GM12874 (cell line): ENCODE measurements around the gene CACNG5.

Source experiments
- TF ChIP-seq, protein P1 (sequence below): IDR thresholded peaks from 2 replicates; pipeline ENCODE4 v1.5.1; 2011; ENCODE audit warnings: low read depth, mild to moderate bottlenecking, control low read depth, low read length, moderate library complexity; ENCODE audit not compliant: insufficient read depth

CACNG5 gene

DNA sequence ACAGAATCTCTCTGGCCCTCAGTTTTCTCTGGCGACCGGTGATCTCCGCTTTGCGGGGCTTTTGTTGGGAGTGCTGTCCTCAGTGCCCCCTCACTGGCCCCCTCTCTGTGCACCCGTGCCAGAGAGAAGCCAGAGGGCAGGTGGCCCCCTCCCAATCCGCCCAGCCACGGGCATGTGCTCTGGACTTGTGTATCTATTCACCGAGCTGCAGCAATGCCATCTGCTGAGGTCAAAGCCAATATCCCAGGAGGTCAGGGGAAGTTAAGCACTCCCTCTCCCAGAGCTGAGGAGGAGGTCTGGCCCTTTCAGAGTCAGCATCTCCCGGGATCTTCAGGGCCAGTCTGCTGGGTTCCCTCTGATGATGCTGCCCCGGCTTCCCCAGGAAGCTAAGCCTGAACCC, 5.1 kb downstream of the CACNG5 start:
- TF ChIP-seq, protein P1, sequence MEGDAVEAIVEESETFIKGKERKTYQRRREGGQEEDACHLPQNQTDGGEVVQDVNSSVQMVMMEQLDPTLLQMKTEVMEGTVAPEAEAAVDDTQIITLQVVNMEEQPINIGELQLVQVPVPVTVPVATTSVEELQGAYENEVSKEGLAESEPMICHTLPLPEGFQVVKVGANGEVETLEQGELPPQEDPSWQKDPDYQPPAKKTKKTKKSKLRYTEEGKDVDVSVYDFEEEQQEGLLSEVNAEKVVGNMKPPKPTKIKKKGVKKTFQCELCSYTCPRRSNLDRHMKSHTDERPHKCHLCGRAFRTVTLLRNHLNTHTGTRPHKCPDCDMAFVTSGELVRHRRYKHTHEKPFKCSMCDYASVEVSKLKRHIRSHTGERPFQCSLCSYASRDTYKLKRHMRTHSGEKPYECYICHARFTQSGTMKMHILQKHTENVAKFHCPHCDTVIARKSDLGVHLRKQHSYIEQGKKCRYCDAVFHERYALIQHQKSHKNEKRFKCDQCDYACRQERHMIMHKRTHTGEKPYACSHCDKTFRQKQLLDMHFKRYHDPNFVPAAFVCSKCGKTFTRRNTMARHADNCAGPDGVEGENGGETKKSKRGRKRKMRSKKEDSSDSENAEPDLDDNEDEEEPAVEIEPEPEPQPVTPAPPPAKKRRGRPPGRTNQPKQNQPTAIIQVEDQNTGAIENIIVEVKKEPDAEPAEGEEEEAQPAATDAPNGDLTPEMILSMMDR, result no peak

DNA sequence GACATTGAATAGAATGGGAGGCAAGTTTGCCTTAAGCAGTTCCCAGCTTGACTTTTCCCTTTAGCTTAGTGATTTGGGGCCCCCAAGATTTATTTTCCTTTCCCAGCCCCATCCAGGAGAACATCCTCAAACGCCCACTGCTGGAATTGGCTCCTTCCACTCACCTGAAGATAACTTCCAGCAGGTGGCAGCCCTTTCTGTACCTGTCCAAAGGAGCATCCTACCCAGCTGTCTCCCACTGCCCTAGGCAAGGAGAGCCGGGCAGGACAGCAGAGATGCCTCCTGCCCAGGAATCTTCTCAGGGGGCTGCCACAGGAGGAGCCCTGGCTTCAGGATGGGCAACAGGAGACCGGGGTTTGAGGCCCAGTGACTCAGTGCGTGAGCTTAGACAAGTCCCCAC, 6.4 kb downstream of the CACNG5 start:
- TF ChIP-seq, protein P1, result no peak

DNA sequence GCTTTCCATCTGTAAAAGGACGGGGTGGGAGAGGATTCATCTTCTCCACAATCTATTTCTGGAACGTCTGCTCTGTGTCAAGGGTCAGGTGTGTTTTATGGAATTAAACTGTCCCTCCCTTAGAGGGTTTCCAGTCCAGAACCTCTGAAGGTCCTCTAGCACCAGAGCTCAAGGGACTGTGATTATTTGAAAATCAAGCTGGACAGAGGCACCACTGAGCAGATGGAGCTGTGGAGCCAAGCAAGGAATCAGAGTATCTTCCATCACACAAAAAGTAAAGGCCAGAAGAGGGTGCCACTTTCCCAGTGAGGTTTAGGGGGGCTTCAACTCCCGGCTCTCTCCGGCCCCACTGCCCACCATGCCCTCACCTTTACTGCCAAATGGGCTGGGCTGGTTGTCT, 6.8 kb downstream of the CACNG5 start:
- TF ChIP-seq, protein P1, result no peak

DNA sequence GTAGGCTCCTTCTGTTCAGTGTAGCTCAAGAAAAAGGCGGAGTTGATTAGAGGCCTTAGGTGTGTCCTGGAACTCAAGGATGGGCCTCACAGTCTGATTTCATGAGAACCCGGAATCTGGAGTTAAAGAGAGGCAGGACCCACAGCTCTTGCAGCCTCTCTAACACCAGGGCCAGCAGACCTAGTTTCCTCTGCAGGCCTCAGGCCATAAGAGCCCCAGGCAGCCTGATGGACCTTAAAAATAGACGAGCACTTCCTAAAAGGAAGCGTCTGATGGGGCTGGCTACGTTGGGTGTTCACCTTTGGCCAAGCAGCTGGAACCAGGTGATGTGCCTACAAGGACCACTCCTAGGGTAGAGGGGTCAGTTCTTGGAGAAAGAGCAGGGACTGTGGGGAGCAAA, 7.6 kb downstream of the CACNG5 start:
- TF ChIP-seq, protein P1, result no peak

DNA sequence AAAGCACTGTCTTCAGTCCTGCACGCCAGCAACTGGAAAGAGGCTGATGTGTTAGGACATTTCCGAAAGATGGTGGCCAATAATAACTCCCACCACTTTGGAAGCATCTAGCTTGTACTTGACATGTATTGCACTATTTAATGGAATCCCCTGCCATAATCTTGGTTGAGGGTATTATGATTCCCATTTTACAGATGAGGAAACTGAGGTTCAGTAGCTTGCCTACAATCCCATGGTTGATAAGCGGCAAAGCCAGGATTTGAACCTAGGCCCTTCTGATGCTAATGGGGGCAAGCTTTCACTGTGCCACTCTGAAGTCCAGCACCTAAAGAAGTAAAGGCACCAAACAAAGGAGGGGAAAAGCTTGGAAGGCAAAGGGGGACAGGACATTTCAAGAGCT, 8.0 kb downstream of the CACNG5 start:
- TF ChIP-seq, protein P1, result no peak

DNA sequence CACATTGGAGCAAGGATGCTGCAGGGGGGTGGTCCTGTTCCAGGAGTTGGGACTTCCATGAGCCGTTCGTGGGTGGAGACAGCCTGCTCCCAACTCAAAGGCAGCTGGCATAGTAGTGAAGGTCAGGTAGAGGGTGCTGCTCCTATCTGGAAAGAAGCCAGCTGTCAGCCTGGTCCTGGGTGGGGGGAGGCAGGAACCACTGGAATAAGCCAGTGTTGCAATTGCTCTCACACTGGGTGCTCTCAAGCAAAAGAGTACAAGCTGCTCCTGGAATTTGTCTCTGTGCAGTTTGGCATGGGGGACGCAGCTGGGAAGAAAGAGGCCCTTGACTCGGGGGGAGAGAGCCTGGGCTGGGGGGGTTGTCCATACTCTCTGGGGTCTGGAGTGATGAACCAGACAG, 8.7 kb downstream of the CACNG5 start:
- TF ChIP-seq, protein P1, result no peak

DNA sequence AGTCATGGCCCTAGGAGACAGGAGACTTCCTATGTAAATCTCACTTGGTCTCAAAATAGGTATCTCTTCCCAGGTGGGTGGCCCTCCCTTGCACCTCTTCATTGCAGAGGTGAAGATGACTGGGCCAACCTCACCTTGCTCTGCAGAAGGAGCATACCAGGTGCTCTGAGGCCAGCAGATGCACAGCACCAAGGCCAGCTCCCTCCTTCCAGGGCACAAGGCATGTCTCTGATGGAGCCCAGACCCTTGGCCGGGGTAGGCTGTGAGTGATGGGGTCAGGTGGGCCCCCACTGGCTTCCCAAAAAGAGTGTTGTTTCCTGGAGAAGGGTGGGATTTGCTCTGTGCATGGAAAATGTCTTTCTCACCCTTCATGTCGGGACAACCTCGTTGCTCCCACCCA, 12.8 kb downstream of the CACNG5 start:
- TF ChIP-seq, protein P1, result no peak

DNA sequence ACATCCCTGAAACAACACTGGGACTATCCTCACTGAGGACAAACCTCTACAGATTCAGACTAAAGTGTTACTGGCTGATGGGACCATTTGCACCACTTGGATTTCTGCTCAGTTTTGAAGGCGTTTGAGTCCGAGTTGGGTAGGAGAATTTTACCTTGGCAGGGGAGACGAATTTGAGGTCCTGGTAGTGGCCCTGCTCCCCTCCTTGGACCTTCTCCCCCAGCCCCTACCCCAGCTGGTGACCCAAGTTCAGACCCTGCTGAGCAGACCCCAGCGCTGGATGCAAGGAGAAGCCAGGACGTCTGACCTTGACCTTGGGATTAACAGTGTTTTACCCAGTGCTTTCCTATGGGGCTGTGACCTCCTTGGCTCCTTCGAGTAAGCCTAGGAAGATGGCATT, 13.6 kb downstream of the CACNG5 start:
- TF ChIP-seq, protein P1, result no peak
